Cardiac muscle cell (in vitro differentiated cells and primary cell): ENCODE measurements around the gene SPDL1. TPM values are rescaled to one million over a fixed set of nuclear protein-coding genes. Genes with fewer than 3 reads are reported as not detected.
"Not testable (repeated sequence)": the region's sequence is repeated elsewhere in the genome, so short reads cannot be mapped to it uniquely, and the experiment has no call there.

Experiments used
- DNase-seq, 2 donors: peaks; one replicate each; pipeline versions ENCODE4 v3.0.0 to v3.0.0-alpha.2; 2010 to 2017; ENCODE audit warnings: low read depth in 1 of 2, low spot score in 1 of 2
- H3K27ac ChIP-seq: fragments of 200-600 bp; sonication (generic); 2 replicates; pipeline ENCODE4 v1.5.1; 2016
- H3K27me3 ChIP-seq: fragments of 200-600 bp; sonication (generic); 2 replicates; pipeline ENCODE4 v1.6.0; 2016; ENCODE audit warnings: control low read depth
- H3K36me3 ChIP-seq: fragments of 200-600 bp; sonication (generic); 2 replicates; pipeline ENCODE4 v1.5.1; 2016; ENCODE audit warnings: control low read depth
- H3K4me1 ChIP-seq: fragments of 200-600 bp; sonication (generic); 2 replicates; pipeline ENCODE4 v1.8.1; 2017; ENCODE audit warnings: low read depth, mild to moderate bottlenecking, mixed run types
- H3K4me3 ChIP-seq: fragments of 200-600 bp; sonication (generic); 2 replicates; pipeline ENCODE4 v1.5.1; 2016; ENCODE audit warnings: mild to moderate bottlenecking
- H3K9me3 ChIP-seq: fragments of 200-600 bp; sonication (generic); 2 replicates; pipeline ENCODE4 v1.5.1; 2017; ENCODE audit warnings: low read depth, mild to moderate bottlenecking, control low read depth
- polyA plus RNA-seq: library from polyadenylated mRNA; unstranded; fragments of >200 nt; fragmentation: Nextera tagmentation; extraction: Ambion mirVana; gene quantifications from 2 replicates; pipeline ENCODE4 v1.2.1, GENCODE V29; 2016
- total RNA-seq: library from RNA; depleted of rRNA; stranded (reverse); fragments of >200 nt; gene quantifications from 2 replicates; pipeline ENCODE4 v1.2.3, GENCODE V29; 2016
- TF ChIP-seq, protein P1 (sequence below): IDR thresholded peaks from 2 replicates; pipeline ENCODE4 v1.5.1; 2012; ENCODE audit warnings: low read depth, mild to moderate bottlenecking, low read length

The SPDL1 gene
- total and polyA plus RNA-seq, 2 experiments from 2014 or later = 29.0 to 37.5 TPM

DNA sequence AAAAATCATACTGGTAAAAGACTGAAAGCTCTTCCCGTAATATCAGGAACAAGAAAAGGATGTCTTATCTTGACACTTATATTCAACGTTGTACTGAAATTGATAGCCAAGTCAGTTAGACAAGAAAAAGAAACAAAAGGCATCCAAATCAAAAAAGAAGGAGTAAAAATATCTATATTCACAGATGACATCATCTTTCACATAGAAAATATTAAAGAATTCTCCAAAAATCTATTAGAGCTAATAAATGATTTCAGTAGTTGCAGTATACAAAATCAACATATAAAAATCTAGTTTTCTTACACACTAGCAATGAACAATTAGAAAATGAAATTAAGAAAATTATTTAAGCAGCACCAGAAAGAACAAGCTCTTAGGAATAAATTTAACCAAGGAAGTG, 24.3 kb downstream of the SPDL1 start:
- DNase-seq = no peak
- Histone ChIP-seq H3K9me3 (no peaks in the 10 kb centered on the region), H3K4me3 (no peak overlapping the region), H3K36me3 (peaks cover 18% of the 10 kb centered on the region), H3K27ac (no peak overlapping the region), H3K27me3 (no peaks in the 10 kb centered on the region), H3K4me1 (no peaks in the 10 kb centered on the region)
- TF ChIP-seq, protein P1, sequence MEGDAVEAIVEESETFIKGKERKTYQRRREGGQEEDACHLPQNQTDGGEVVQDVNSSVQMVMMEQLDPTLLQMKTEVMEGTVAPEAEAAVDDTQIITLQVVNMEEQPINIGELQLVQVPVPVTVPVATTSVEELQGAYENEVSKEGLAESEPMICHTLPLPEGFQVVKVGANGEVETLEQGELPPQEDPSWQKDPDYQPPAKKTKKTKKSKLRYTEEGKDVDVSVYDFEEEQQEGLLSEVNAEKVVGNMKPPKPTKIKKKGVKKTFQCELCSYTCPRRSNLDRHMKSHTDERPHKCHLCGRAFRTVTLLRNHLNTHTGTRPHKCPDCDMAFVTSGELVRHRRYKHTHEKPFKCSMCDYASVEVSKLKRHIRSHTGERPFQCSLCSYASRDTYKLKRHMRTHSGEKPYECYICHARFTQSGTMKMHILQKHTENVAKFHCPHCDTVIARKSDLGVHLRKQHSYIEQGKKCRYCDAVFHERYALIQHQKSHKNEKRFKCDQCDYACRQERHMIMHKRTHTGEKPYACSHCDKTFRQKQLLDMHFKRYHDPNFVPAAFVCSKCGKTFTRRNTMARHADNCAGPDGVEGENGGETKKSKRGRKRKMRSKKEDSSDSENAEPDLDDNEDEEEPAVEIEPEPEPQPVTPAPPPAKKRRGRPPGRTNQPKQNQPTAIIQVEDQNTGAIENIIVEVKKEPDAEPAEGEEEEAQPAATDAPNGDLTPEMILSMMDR = no peak

DNA sequence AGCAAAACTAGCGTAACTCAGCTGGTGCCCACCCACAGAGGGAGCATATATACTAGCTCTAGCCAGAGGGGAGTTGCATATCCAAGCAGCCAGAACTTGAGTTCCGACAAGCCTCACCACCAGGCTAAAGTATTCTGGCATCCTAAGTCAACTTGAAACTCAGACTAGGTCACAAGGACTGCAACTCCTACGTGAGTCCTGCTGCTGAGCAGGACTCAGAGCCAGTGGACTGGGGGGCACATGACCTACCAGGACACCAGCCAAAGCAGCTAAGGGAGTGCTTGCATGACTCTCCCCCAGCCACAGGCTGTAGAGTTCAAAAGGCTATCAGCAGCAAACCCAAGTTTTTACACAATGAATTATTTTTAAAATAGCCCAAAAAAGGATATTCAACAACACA, 26.1 kb downstream of the SPDL1 start:
- no peaks in the 10 kb centered on the region for H3K4me1 ChIP-seq
- peak in 1 of 2 donors; percentile 75 for DNase-seq
- no peak overlapping the region for H3K27ac ChIP-seq
- H3K27me3 ChIP-seq = no peaks in the 10 kb centered on the region
- TF ChIP-seq, protein P1 = peak; percentile 2
- H3K36me3 ChIP-seq = peaks cover 3% of the 10 kb centered on the region
- no peak overlapping the region for H3K4me3 ChIP-seq
- no peaks in the 10 kb centered on the region for H3K9me3 ChIP-seq

DNA sequence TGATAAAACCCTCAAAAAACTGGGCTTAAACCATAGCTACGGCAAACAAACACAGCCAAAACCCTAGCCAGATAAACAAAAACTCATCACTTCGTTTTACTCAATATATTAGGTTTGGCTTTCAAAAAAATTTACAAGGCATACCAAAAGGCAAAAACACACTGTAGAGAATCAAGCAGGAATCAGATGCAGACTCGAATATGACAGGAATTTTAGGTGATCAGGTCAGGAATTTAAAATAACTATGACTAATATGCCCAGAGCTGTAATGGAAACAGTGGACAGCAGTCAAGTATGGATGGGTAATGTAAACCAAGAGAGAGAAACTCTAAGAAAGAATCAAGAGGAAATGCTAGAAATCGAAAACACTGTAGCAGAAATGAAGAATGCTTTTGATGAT, 27.0 kb downstream of the SPDL1 start:
- DNase-seq = peak in 1 of 2 donors; percentile 4

DNA sequence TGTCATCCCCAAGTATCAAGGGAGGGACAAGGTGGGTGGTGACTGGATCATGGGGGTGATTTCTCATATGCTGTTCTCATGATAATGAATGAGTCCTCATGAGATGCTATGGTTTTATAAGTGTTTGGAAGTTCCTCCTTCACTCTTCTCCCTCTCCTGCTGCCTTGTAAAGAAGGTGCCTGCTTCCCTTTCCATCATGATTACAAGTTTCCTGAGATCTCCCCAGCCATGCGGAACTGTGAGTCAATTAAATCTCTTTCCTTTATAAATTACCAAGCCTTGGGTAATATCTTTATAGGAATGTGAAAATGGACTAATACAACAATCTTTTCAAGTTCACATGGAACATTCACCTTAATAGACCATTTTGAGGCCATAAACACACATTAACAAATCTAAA, 32.0 kb downstream of the SPDL1 start:
- Histone ChIP-seq H3K27me3 (no peaks in the 10 kb centered on the region), H3K4me1 (no peaks in the 10 kb centered on the region), H3K27ac (no peak overlapping the region), H3K36me3 (no peaks in the 10 kb centered on the region), H3K4me3 (no peak overlapping the region), H3K9me3 (no peaks in the 10 kb centered on the region)
- no peak for DNase-seq
- TF ChIP-seq, protein P1 = no peak

More for the DNA sequence above, 27.0 kb downstream of the SPDL1 start:
- Histone ChIP-seq H3K4me3 (no peak overlapping the region), H3K9me3 (no peaks in the 10 kb centered on the region), H3K36me3 (no peaks in the 10 kb centered on the region), H3K4me1 (no peaks in the 10 kb centered on the region), H3K27ac (no peak overlapping the region), H3K27me3 (no peaks in the 10 kb centered on the region)
- TF ChIP-seq, protein P1 = no peak

DNA sequence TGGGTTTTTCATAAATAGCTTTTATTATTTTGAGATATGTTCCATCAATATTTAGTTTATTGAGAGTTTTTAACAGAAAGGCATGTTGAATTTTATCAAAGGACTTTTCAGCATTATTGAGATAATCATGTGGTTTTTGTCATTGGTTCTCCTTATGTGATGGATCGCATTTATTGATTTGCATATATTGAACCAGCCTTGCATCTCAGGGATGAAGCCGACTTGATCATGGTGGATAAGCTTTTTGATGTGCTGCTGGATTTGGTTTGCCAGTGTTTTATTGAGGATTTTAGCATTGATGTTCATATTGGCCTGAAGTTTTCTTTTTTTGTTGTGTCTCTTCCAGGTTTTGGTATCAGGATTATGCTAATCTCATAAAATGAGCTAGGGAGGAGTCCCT, 40.7 kb downstream of the SPDL1 start:
- H3K9me3 ChIP-seq, H3K4me3 ChIP-seq, H3K4me1 ChIP-seq, H3K36me3 ChIP-seq, H3K27me3 ChIP-seq, DNase-seq, H3K27ac ChIP-seq: not testable (repeated sequence)

DNA sequence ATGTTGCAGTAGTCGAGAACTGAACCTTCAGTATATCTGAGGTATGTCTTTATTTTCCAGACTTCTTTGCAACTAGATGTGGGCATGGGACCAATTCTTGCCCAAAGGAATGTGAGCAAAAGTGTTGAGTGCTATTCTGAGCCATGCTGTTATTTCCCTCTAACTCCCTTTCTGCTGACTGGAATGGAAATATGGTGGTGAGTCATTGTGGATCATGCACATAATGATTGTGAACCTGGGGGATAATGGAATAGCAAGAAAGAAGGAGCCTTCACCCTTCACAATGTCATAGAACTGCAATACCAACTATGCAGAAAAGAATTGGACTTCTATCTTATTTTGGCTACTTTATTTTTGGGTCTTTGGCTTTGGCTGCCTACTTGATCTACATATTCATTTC, 43.2 kb downstream of the SPDL1 start:
- Histone ChIP-seq H3K27ac (no peak overlapping the region), H3K4me3 (no peak overlapping the region), H3K9me3 (no peaks in the 10 kb centered on the region), H3K4me1 (no peaks in the 10 kb centered on the region), H3K27me3 (no peaks in the 10 kb centered on the region), H3K36me3 (no peaks in the 10 kb centered on the region)
- DNase-seq = peak in 1 of 2 donors; percentile 96
- TF ChIP-seq, protein P1 = no peak
